Right lobe of liver (tissue), 4 donors: ENCODE measurements around the gene MMD2.

Experiments
- POLR2A ChIP-seq: fragments of 450-650 bp; IDR thresholded peaks from one replicate; pipeline ENCODE4 v1.6.1; 2017; ENCODE audit warnings: antibody characterized with exemption, mild to moderate bottlenecking
- TF ChIP-seq, protein P1 (sequence below), 4 donors: fragments of 200-600 bp in 3 of 4; fragments of 450-650 bp in 1 of 4; IDR thresholded peaks; one replicate each; pipeline versions ENCODE4 v1.5.1 to v1.8.0; 2016 to 2022; ENCODE audit warnings: antibody characterized with exemption in 4 of 4, mild to moderate bottlenecking in 2 of 4
- donor health status: DM: no; HTN: no; CAD: no.
- donor health status: DM: no; HTN: no; CAD: no.
- donor health status: DM: no; HTN: yes; CAD: no.

DNA sequence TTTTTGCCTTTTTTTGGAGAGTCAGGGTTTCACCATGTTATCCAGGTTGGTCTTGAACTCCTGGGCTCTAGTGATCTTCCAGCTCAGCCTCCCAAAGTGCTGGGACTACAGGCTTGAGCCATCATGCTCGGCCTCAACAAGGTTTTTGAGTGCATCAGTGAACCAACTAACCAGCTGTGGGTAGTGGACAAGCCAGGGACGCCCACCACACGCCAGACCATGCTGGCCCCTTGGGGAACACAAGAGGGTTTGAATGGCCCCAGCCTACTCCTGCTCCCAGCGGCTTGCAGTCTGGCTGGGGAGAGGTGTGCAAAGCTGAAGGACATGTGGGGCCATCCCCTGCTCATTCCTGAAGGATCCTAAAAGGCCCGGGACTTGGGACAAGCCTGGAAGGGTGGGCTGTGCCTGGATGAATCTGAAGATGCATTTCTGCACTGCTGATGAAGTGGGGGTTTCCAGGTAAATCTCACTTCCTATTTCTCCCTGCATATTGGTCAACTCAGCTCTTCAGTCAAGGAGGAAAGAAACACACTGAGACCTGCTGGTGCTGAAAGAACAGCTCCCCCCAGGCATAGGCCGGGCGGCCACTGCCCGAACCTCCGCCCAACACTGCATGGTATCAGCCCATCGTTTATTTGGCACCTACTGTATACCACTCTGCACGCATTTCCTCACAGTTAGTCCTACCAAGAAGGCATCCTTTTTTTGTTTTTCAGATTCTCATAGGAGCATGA lies 6.9 kb downstream of the MMD2 start:
- TF ChIP-seq, protein P1, sequence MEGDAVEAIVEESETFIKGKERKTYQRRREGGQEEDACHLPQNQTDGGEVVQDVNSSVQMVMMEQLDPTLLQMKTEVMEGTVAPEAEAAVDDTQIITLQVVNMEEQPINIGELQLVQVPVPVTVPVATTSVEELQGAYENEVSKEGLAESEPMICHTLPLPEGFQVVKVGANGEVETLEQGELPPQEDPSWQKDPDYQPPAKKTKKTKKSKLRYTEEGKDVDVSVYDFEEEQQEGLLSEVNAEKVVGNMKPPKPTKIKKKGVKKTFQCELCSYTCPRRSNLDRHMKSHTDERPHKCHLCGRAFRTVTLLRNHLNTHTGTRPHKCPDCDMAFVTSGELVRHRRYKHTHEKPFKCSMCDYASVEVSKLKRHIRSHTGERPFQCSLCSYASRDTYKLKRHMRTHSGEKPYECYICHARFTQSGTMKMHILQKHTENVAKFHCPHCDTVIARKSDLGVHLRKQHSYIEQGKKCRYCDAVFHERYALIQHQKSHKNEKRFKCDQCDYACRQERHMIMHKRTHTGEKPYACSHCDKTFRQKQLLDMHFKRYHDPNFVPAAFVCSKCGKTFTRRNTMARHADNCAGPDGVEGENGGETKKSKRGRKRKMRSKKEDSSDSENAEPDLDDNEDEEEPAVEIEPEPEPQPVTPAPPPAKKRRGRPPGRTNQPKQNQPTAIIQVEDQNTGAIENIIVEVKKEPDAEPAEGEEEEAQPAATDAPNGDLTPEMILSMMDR (IDR thresholded peaks at IDR 0.05), result no peak
- TF ChIP-seq POLR2A, result no peak
